Loucy (cell line): ENCODE measurements around the gene CCDC73.

ENCODE experiments used
- EZH2phosphoT487 ChIP-seq: fragments of 200-600 bp; IDR thresholded peaks from 2 replicates; pipeline ENCODE4 v1.6.1; 2018; ENCODE audit warnings: antibody characterized with exemption, mild to moderate bottlenecking, moderate library complexity, borderline replicate concordance
- TF ChIP-seq, protein P1 (sequence below): fragments of 200-600 bp; sonication (generic); conservative IDR thresholded peaks from 2 replicates; pipeline ENCODE4 v1.5.1; 2014; ENCODE audit warnings: mild to moderate bottlenecking, antibody characterized with exemption, low read length

GRCh38 chr11:32562839-32563599 is 231.4 kb downstream of the CCDC73 start:
- TF ChIP-seq, protein P1, sequence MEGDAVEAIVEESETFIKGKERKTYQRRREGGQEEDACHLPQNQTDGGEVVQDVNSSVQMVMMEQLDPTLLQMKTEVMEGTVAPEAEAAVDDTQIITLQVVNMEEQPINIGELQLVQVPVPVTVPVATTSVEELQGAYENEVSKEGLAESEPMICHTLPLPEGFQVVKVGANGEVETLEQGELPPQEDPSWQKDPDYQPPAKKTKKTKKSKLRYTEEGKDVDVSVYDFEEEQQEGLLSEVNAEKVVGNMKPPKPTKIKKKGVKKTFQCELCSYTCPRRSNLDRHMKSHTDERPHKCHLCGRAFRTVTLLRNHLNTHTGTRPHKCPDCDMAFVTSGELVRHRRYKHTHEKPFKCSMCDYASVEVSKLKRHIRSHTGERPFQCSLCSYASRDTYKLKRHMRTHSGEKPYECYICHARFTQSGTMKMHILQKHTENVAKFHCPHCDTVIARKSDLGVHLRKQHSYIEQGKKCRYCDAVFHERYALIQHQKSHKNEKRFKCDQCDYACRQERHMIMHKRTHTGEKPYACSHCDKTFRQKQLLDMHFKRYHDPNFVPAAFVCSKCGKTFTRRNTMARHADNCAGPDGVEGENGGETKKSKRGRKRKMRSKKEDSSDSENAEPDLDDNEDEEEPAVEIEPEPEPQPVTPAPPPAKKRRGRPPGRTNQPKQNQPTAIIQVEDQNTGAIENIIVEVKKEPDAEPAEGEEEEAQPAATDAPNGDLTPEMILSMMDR = no peak
- no peak for TF ChIP-seq EZH2phosphoT487
